NCI-H2171 treated with DMSO at 0.1 percent for 48 hours (cell line): ENCODE measurements around the gene ZDHHC23.

ENCODE experiments used
- DNase-seq: peaks from one replicate; lab custom pipeline; 2025; lab: John Stamatoyannopoulos, UW

ZDHHC23 gene

GRCh38 chr3:114005481-114005880, 57.7 kb downstream of the ZDHHC23 start:
- DNase-seq: no peak

- DNase-seq: no peak
Measured at GRCh38 chr3:114011059-114011797, 63.4 kb downstream of the ZDHHC23 start.
